Measurements from ENCODE around the gene CHST13.

CHST13 gene

DNA sequence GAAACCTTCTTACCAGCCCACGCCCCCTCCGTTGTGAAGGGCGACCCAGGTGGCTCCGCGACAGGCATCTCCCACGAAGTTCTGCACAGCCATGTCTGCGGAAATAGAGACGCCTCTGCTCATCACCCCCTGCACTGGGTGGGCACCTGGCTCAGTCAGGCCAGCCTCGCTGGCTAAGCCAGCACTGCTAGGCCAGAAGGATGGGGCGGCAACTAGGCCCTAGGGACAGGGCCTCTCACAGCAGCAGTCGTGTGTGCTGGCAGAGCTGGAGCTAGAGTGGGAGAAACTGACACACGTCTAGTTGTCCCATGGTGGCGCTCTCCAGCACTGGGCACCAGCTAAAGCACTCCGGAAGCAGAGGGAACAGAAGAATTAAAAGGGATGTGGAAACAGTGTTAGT, 35.8 kb upstream of the CHST13 start:
- no peak for DNase-seq (ENCODE audit: low spot score)

- no peak for DNase-seq (ENCODE audit: low spot score)
These were observed 34.9 kb upstream of the CHST13 start for GRCh38 chr3:126488886-126489569.

DNA sequence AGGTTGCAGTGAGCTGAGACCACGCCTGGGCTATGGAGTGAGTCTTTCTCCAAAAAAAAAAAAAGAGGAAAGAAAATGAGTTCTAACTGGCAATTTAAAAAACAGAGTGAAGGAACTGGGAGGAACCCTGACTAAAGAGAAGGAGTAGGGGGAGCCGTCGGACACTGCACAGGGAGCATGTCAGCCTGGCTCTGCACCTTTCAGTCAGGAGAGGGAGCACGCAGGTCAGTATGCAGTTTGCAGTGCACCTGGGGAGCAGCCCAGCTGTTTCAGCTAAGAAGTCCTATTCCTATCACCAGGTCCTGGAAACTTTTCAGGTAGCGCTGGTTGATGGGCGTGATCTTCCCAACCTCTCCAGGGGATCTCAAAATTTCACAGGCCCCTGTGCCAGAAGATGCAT, 33.3 kb upstream of the CHST13 start:
- no peak for DNase-seq (ENCODE audit: low spot score)

GRCh38 chr3:126491221-126492013, 32.5 kb upstream of the CHST13 start:
- no peak for DNase-seq (ENCODE audit: low spot score)

DNA sequence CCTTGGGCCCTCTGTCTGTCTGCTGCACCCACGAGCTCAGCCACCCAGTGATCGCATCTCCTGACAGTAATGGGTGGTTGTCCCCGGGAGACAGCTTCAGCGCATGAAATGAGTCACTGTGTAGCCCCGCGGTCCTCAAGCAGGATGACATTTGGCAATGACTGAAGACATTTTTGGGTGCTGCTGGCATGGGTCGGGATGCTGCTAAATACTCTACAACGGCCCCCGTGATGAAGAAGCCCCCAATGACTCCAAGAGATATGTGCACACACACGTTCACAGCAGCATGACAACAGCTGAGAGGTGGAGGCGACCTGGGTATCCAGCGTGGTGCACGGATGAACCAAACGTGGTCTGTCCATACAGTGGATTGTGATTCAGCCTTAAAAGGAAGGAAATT, 30.9 kb upstream of the CHST13 start:
- no peak for DNase-seq (ENCODE audit: low spot score)

- no peak for DNase-seq (ENCODE audit: low spot score)
These were observed 30.2 kb upstream of the CHST13 start for GRCh38 chr3:126493739-126494138.

- no peak for DNase-seq (ENCODE audit: low spot score)
These were observed 29.6 kb upstream of the CHST13 start for GRCh38 chr3:126494204-126494969.

DNA sequence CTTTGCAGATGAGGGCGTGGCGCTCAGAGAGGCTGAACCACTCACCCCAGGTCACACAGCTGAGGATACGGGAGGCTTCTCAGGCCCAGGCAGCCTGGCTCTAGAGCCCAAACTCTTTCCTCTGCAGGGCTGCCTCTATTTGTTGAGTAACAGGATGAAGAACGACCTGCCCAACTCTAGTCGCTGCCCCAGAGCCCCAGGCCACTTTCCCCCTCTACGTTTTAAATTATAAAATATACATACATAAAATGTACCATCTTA, 29.1 kb upstream of the CHST13 start:
- no peak for DNase-seq (ENCODE audit: low spot score)

- DNase-seq (ENCODE audit: low spot score), result no peak
These were observed 28.2 kb upstream of the CHST13 start for GRCh38 chr3:126495786-126496185.

GRCh38 chr3:126496894-126497850, 26.8 kb upstream of the CHST13 start:
- DNase-seq (ENCODE audit: low spot score), result no peak

DNA sequence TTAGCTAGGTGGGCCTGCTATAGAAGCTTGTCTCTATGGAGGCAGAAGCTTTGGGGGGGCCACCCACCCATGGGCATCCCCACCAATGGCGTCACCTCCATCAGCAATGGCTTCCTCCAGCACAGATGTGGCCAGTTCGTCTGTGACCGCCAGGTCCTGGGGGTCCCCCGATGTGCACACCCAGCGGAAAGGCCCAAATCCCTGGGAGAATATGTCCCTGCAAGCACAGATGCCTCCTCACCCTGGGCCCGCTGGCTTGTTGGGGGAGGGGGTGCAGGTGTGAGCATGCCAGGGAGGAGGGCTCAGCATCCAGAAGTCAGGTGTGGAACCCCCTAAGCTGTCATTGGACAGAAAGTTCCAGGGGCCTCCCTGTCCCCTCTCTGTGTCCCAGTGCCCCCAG, 26.0 kb upstream of the CHST13 start:
- DNase-seq (ENCODE audit: low spot score), result no peak

- no peak for DNase-seq (ENCODE audit: low spot score)
These were observed 25.5 kb upstream of the CHST13 start for GRCh38 chr3:126498461-126498860.

DNA sequence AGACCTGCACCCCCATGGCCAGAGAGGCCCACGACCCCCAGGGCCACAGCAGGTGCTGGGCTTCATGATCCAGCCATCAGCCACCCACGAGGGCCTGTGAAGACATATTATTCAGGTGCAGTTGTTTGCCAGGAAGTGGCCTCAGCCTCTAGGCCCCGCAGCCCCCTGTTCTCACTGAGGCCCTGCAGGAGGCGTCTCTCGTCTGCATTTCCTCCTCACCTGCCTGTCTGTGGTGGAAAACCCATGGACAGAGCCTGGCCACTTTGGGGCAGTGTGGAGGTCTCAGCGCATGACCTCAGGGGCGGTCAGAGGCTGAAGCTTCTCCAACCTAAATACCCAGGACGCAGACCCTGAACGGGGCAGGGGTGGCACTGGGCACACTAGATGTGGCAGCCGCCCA, 25.0 kb upstream of the CHST13 start:
- no peak for DNase-seq (ENCODE audit: low spot score)

DNA sequence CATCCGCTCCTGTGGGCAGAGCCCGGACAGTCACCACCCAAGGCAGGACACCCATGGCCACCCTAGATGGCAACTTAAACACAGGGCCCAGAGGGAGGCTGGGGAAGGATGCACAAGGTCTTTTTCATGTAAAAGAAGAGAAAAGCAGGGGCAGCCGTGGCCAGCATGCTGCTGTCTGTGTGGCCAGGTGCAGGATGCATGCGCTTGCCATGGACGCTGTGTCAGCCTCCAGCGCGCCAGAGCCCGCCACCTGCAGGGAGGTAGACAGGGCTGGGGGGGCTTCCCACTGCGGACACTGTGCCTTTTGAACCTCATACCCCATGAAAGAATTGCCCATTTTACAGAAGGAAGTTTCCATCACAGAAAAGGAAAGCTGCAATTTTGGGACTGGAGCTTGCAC, 24.6 kb upstream of the CHST13 start:
- DNase-seq (ENCODE audit: low spot score), result no peak

GRCh38 chr3:126500016-126500415, 23.9 kb upstream of the CHST13 start:
- DNase-seq (ENCODE audit: low spot score), result no peak

- DNase-seq (ENCODE audit: low spot score), result no peak
These were observed 22.9 kb upstream of the CHST13 start for GRCh38 chr3:126501054-126501453.

DNA sequence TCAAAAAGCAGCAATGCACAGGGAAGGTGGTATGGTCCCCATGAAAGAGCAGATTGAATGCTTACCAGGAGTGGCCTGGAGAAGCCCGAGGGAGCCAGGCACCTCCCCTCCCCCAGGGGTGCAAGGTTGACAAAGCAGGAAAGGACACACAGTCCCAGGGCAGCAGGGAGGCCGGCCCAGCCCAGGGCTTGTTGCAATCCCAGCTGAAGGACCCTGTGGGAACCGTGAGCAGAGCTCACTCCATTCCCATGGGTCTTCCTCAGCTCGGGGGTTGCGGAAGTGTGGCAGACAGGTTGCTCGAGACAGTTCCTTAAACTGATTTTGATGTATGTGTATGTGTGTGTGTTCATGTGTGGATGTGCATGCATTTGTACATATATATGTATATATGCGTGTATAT, 22.2 kb upstream of the CHST13 start:
- no peak for DNase-seq (ENCODE audit: low spot score)

- DNase-seq (ENCODE audit: low spot score), result no peak
These were observed 21.3 kb upstream of the CHST13 start for GRCh38 chr3:126502656-126503055.

DNA sequence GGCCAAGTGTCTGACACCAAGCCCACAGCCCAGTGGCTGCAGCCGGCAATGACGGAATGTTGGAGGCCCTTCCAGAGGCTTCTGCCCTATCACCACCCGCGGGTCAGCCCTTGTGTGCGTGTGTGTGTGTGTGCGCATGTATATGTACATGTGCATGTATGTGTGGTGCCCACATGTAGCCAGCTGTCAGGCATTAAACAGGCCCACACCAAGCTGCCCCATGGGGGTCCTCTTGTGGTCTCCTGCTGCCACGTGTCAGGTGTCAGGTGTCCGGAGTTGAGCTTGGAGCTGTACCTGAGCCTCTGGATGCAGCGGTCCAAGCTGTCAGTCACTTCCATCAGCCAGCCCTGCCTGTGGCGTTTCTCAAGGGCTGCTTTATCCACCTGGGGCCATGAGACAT, 20.3 kb upstream of the CHST13 start:
- no peak for DNase-seq (ENCODE audit: low spot score)

- no peak for DNase-seq (ENCODE audit: low spot score)
These were observed 16.1 kb upstream of the CHST13 start for GRCh38 chr3:126507886-126508285.

DNA sequence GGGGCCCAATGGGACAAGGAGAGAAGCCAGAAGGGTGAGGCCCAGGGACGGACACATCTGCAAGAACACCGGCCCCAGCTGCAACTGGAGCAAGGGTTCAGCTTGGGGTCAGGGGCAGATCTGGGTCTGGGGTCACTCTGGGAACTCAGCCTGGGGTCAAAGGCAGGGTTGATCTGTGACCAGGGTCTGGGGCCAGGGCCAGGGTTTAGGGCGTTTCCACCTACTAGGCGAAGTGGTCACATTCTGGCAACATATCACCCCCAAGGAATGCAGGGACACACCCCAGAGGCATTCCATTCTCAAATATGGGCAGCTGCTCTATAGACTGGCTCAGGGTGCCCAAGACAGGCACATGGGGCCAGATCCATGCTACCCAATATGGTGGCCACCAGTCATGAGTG, 15.4 kb upstream of the CHST13 start:
- DNase-seq (ENCODE audit: low spot score), result no peak
